IPS-18c (cell line): ENCODE data around the gene UBR1.
"Not testable (repeated sequence)": the region's sequence is repeated elsewhere in the genome, so short reads cannot be mapped to it uniquely, and the experiment has no call there.

Source experiments
- H3K4me3 ChIP-seq: 2 replicates; pipeline ENCODE4 v1.7.0; 2013; ENCODE audit warnings: low read depth, mild to moderate bottlenecking, low read length, moderate library complexity; ENCODE audit not compliant: insufficient read depth
- H3K9me3 ChIP-seq: one replicate; pipeline ENCODE4 v1.6.1; 2013; ENCODE audit warnings: mild to moderate bottlenecking, low read length, moderate library complexity; ENCODE audit not compliant: control insufficient read depth, insufficient read depth

Gene UBR1

GRCh38 chr15:43105778-43106485 lies at the start of gene UBR1:
Gene UBR1, minus strand, starts transcription at chr15:43106038. Its CDS starts 16 bp downstream, at chr15:43106022.
- Histone ChIP-seq H3K9me3 (no peaks in the 10 kb centered on the region), H3K4me3 (peak within 1 kb of the TSS; percentile 75)

DNA sequence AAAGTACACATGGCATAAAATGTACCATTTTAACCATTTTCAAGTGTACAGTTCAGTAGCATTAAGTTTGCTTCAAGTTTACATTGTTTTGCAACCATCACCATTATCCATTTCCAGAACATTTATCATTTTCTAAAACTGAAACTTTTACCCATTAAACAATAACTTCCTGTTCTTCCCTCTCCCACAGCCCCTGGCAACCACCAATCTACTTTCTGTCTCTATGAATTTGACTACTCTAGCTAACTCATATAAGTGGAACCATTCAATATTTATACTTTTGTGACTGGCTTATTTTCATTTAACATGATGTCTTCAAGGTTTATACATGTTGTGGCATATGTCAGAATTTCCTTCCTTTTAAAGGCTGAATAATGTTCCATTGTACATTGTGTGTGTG lies 47.4 kb upstream of the UBR1 start:
- Histone ChIP-seq H3K4me3 (no peak overlapping the region), H3K9me3 (no peaks in the 10 kb centered on the region)

- Histone ChIP-seq H3K9me3 (no peaks in the 10 kb centered on the region), H3K4me3 (no peak overlapping the region)
Observed at GRCh38 chr15:43151688-43152087, 45.9 kb upstream of the UBR1 start.

GRCh38 chr15:43150191-43150929 lies 44.5 kb upstream of the UBR1 start:
- no peaks in the 10 kb centered on the region for H3K9me3 ChIP-seq
- no peak overlapping the region for H3K4me3 ChIP-seq

- no peaks in the 10 kb centered on the region for H3K9me3 ChIP-seq
- H3K4me3 ChIP-seq = no peak overlapping the region
Observed at GRCh38 chr15:43146184-43146583, 40.3 kb upstream of the UBR1 start.

DNA sequence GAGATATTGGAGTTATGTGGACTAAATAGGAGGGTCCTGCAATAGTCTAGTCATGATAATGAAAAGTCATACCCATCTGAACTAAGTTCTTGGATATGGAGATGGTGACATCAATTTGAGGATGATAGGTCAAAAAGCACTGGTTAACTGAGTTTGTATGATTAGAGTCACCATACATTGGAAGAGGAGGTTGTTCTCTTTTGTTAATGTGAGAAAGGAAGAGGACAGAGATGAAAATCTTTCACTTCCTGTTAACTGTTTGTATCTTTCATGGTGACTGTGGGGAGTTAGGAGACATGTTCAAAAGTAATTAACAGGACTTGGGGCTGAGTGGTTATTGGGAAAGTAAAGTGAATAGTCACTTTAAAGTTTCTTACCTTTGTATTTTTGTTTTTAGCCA lies 38.7 kb upstream of the UBR1 start:
- no peaks in the 10 kb centered on the region for H3K9me3 ChIP-seq
- no peak overlapping the region for H3K4me3 ChIP-seq

DNA sequence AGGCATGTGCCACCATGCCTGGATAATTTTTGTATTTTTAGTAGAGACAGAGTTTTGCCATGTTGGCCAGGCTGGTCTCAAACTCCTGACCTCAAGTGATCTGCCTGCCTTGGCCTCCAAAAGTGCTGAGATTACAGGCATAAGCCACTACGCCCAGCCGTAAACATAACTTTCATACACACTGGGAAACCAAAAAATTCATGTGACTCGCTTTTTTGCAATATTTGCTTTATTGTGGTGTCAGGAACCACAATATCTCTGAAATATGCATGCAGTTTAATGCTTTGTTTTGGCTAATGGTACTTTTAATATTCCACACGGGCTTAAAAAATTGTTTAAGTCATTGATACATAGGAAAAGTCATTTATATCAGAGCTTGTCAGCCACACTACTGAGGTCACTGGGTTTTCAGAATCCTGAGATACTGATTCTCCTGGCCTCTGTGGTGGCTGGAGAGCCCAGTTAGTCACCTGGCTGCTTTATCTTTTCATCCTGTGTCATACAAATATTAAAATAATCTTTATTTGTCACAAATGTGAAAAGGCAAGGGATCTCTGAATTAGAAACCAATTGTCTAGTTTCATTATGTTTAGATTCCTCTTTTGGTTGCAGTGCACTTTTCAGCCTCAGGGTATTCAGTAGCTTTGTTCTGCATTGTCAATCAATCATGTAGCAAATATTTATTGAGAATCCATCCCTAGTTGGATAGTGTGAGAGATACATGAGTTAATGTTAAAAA lies 37.5 kb upstream of the UBR1 start:
- H3K4me3 ChIP-seq = no peak overlapping the region
- H3K9me3 ChIP-seq = no peaks in the 10 kb centered on the region

DNA sequence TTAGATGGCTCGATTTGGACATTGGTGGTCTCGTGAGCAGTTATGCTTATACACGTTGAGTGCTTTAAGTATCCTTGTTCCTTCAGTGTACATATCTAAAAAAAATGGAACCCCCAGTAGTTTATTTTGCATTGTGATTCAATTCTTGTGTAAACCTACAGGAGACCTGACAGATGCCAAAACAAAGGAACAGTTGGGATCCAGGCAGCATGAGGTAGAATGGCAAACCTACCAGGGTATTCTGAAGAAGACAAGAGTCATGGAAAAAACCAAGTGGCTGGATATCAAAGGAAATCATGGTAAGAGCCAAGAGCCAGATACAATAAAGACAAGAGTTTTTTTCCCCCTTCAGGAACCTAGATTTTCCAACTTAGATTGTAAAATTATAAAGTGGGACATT lies 29.5 kb upstream of the UBR1 start:
- H3K4me3 ChIP-seq = no peak overlapping the region

DNA sequence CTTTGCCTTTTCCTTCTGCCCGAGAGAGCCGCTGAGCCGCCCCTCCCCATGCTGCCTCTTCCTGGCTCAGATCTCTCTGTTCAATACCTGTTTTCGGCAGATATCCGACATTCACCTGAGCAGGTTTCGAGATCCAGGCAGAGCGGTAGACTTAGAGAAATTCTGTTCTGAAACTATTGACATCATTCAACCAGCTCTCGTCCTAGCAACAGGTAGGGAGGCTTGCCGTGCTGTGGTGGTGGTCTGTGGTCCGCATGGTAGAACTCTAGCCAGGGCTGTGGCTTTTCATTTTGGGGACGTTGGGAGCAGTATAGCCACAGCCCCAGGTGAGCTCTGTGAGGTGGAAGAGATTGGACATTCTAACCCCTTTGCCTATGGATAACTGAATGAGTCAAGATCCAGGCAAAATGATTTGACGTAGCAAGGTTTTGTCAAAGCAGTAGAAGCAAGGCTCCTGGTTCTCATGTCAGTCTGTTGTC lies 28.4 kb upstream of the UBR1 start:
- no peaks in the 10 kb centered on the region for H3K9me3 ChIP-seq
- H3K4me3 ChIP-seq = peak overlapping the region; percentile 80

More for the DNA sequence above, 29.5 kb upstream of the UBR1 start:
- H3K9me3 ChIP-seq = no peaks in the 10 kb centered on the region

DNA sequence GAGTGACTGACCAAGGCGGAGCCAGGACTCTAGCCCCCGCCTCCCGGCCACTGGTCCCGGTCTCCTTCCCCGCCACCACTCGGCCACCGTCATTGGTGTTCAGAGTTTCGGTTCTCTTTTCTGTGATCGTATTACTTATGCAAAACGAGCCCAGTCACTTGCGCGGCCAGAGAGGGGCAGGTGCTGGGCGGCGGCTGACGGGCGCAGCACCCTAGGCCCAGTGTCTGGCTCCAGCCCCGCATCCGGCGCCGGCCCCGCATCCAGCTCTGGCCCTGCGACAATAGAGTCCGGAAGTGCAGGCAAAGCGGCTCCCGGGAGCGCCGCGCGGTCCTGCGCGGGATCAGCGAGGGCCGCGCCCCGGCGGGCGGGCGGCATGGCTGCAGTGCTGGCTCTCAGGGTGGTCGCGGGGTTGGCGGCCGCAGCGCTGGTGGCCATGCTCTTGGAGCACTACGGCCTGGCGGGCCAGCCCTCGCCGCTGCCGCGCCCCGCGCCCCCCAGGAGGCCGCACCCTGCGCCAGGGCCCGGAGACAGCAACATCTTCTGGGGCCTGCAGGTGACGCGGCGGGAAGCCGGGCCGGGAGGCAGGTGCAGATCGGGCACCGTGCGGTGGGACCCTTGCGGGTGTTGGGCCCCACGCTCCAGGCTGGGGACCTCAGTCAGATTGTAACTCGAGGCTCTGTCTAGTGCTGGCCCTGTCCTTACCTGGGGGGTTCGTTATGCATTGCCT lies 27.8 kb upstream of the UBR1 start, which contains the start of gene TMEM62:
Gene TMEM62, plus strand, starts transcription at position 157 of the 727 bp plus-strand sequence. Its CDS starts 217 bp downstream, at position 374.
- Histone ChIP-seq H3K4me3 (peak within 1 kb of the TSS; percentile 80), H3K9me3 (no peaks in the 10 kb centered on the region)

GRCh38 chr15:43132830-43133429 lies 27.1 kb upstream of the UBR1 start:
- peak overlapping the region; percentile 80 for H3K4me3 ChIP-seq
- no peaks in the 10 kb centered on the region for H3K9me3 ChIP-seq

DNA sequence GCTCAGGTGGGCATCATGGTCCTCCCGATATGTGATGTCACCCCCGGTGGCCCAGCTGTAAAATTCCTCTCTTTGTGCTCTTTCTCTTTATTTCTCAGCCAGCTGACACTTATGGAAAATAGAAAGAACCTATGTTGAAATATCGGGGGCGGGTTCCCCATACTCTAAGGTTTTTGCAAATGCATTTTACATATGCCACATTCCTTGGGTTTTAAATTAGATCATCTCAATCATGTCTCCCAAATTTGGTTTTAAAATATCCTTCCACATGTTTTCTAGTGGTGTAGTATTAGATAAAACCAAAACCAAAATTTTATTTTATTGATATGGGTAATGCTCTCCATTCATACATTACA lies 23.1 kb upstream of the UBR1 start:
- Histone ChIP-seq H3K4me3 (no peak overlapping the region), H3K9me3 (no peaks in the 10 kb centered on the region)

DNA sequence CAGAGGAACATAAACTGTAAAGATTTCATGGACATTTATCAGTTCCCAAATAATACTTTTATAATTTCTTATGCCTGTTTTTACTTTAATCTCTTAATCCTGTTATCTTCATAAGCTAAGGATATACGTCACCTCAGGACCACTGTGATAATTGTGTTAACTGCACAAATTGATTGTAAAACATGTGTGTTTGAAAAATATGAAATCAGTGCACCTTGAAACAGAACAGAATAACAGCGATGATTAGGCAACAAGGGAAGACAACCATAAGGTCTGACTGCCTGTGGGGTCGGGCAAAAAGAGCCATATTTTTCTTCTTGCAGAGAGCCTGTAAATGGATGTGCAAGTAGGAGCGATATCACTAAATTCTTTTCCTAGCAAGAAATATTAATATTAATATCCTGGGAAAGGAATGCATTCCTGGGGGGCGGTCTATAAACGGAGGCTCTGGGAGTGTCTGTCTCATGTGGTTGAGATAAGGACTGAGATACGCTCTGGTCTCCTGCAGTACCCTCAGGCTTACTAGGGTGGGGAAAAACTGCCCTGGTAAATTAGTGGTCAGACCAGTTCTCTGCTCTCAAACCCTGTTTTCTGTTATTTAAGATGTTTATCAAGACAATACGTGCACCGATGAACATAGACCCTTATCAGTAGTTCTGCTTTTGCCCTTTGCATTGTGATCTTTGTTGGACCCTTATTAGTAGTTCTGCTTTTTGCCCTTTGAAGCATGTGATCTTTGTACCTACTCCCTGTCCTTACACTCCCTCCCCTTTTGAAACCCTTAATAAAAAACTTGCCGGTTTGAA lies 22.5 kb upstream of the UBR1 start:
- not testable (repeated sequence) for H3K9me3 ChIP-seq, H3K4me3 ChIP-seq

- Histone ChIP-seq H3K4me3 (no peak overlapping the region), H3K9me3 (no peaks in the 10 kb centered on the region)
Observed at GRCh38 chr15:43127752-43128151, 21.9 kb upstream of the UBR1 start.

- H3K4me3 ChIP-seq = no peak overlapping the region
Observed at GRCh38 chr15:43126356-43126755, 20.5 kb upstream of the UBR1 start.

DNA sequence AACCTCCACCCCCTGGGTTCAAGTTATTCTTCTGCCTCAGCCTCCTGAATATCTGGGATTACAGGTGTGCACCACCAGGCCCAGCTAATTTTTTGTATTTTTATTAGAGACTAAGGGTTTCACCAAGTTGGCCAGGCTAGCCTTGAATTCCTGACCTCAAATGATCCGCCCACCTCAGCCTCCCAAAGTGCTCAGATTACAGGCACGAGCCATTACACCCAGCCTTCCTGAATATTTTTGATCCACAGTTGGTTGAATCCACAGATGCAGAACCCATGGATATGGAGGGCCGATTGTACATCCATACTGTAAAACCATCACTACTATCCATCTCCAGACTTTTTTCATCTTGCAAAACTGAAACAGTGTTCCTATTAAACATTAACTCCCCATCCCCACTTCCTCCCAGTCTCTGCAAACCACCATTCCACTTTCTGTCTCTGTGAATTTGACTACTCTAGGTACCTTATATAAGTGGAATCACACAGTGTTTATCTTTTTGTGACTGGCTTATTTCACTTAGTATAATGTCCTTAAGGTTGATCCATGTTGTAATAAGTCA lies 19.3 kb upstream of the UBR1 start:
- Histone ChIP-seq H3K9me3 (no peaks in the 10 kb centered on the region), H3K4me3 (no peak overlapping the region)

More at GRCh38 chr15:43126356-43126755, 20.5 kb upstream of the UBR1 start:
- no peaks in the 10 kb centered on the region for H3K9me3 ChIP-seq
